ENCODE measurements around the gene ZBTB45. TPM values are rescaled to one million over a fixed set of nuclear protein-coding genes. Genes with fewer than 3 reads are reported as not detected.

ZBTB45 gene
- total RNA-seq, 1 donor from 2014 or later: 17.2 TPM

DNA sequence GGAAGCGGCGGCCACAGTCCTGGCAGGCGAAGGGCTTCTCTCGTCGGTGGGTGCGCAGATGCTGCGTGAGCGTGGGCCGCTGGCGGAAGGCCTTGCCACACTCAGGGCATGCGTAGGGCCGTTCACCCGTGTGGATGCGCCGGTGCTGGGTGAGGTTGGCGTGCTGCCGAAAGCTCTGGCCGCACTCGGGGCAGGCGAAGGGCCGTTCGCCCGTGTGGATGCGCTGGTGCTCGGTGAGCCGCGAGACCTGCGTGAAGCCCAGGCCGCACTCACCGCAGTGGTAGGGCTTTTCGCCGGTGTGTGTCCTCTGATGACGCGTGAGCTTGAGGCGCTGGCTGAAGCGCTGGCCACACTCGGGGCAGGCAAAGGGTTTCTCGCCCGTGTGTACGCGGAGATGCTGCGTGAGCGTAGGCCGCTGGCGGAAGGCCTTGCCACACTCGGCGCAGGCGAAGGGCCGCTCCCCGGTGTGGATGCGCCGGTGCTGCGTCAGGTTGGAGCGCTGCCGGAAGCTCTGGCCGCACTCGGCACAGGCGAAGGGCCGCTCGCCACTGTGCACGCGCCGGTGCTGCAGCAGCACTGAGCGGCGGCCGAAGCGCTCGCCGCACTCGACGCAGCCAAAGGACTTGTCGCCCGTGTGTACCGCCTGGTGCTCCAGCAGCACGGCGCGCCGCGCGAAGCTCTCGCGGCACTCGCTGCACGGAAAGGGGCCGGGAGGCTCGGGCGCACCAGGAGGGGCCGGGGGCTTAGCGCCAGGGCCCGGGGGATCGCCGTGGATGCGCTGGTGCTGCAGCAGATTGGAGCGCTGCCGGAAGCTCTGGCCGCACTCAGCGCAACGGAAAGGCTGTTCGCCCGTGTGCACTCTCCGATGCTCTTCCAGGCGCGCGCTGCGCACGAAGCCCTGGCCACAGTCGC, 42.8 kb upstream of the ZBTB45 start:
- Mint-ChIP-seq H3K9me3 (ENCODE audit: unreplicated experiment) (no peaks in the 10 kb centered on the region), H3K4me1 (ENCODE audit: unreplicated experiment) (peaks cover 12% of the 10 kb centered on the region), H3K27me3 (ENCODE audit: unreplicated experiment) (no peaks in the 10 kb centered on the region), H3K27ac (ENCODE audit: unreplicated experiment) (no peak overlapping the region), H3K4me3 (ENCODE audit: unreplicated experiment) (no peak overlapping the region), H3K36me3 (ENCODE audit: unreplicated experiment) (no peaks in the 10 kb centered on the region)
- TF ChIP-seq, protein P1, sequence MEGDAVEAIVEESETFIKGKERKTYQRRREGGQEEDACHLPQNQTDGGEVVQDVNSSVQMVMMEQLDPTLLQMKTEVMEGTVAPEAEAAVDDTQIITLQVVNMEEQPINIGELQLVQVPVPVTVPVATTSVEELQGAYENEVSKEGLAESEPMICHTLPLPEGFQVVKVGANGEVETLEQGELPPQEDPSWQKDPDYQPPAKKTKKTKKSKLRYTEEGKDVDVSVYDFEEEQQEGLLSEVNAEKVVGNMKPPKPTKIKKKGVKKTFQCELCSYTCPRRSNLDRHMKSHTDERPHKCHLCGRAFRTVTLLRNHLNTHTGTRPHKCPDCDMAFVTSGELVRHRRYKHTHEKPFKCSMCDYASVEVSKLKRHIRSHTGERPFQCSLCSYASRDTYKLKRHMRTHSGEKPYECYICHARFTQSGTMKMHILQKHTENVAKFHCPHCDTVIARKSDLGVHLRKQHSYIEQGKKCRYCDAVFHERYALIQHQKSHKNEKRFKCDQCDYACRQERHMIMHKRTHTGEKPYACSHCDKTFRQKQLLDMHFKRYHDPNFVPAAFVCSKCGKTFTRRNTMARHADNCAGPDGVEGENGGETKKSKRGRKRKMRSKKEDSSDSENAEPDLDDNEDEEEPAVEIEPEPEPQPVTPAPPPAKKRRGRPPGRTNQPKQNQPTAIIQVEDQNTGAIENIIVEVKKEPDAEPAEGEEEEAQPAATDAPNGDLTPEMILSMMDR (IDR thresholded peaks at IDR 0.05): no peak
- no peak for DNase-seq (ENCODE audit: extremely low spot score, unreplicated experiment)

DNA sequence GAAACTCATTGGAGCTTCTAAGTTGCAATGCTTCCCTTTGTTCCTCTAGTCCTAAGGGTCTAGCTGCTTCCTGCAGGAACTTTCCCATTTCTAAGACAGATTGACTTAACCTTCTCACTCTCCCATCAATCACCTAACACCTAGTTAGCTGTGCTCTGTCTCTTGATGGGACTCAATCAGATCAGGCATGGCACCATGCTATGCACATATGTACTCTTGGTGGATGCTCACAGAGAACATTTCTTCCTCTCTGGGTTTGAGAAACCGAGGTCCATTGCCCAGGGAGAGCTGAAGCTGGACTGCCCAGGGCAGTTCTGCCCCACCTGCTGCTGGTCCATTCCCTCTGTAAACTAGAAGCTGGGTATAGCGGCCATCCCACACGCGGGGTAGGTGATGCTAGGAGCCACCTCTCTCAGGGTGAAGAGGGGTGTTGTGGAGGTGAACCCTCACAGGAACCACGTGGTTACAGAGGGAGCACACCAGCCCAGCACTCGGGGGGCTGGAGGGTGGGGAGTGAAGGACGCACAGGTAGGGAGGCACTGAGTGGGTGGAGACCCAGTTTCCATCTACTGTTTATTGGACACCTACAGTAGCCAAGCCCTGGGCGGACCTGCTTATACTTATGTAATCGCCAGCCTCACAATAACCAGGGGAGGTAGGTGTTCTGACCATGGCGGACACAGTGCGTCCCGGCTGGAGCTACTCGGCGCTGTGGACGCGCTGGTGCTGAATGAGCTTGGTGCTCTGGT, 41.9 kb upstream of the ZBTB45 start:
- Mint-ChIP-seq H3K36me3 (ENCODE audit: unreplicated experiment) (peaks cover 2% of the 10 kb centered on the region), H3K4me1 (ENCODE audit: unreplicated experiment) (peaks cover 20% of the 10 kb centered on the region), H3K9me3 (ENCODE audit: unreplicated experiment) (no peaks in the 10 kb centered on the region), H3K4me3 (ENCODE audit: unreplicated experiment) (no peak overlapping the region), H3K27me3 (ENCODE audit: unreplicated experiment) (no peaks in the 10 kb centered on the region), H3K27ac (ENCODE audit: unreplicated experiment) (no peak overlapping the region)
- TF ChIP-seq, protein P1 (IDR thresholded peaks at IDR 0.05): no peak
- no peak for DNase-seq (ENCODE audit: extremely low spot score, unreplicated experiment)

DNA sequence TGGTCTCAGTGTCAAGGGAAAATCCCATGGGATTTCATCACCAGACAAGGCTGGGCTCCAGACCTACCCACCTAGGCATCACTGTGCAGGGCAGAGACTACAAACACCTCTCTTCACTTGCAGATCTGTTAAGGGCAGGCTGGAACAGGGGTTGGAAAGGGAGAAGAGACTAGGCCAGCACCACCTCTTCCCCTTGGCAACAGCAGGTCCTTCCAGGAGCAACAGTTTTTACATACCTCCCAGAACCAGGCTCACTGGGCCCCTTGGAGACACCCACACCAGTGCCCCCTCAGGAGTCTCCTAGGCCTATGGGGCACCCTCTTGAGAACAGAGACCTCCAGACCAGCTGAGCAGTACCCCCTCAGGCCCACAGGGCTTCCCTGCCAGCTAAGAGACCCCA, 41.3 kb upstream of the ZBTB45 start:
- H3K27me3 Mint-ChIP-seq (ENCODE audit: unreplicated experiment): no peaks in the 10 kb centered on the region
- no peaks in the 10 kb centered on the region for H3K9me3 Mint-ChIP-seq (ENCODE audit: unreplicated experiment)
- peak overlapping the region; percentile 99 for H3K27ac Mint-ChIP-seq (ENCODE audit: unreplicated experiment)
- H3K4me1 Mint-ChIP-seq (ENCODE audit: unreplicated experiment): peaks cover 26% of the 10 kb centered on the region
- TF ChIP-seq, protein P1 (IDR thresholded peaks at IDR 0.05): no peak
- peaks cover 7% of the 10 kb centered on the region for H3K36me3 Mint-ChIP-seq (ENCODE audit: unreplicated experiment)
- DNase-seq (ENCODE audit: extremely low spot score, unreplicated experiment): no peak
- H3K4me3 Mint-ChIP-seq (ENCODE audit: unreplicated experiment): no peak overlapping the region

DNA sequence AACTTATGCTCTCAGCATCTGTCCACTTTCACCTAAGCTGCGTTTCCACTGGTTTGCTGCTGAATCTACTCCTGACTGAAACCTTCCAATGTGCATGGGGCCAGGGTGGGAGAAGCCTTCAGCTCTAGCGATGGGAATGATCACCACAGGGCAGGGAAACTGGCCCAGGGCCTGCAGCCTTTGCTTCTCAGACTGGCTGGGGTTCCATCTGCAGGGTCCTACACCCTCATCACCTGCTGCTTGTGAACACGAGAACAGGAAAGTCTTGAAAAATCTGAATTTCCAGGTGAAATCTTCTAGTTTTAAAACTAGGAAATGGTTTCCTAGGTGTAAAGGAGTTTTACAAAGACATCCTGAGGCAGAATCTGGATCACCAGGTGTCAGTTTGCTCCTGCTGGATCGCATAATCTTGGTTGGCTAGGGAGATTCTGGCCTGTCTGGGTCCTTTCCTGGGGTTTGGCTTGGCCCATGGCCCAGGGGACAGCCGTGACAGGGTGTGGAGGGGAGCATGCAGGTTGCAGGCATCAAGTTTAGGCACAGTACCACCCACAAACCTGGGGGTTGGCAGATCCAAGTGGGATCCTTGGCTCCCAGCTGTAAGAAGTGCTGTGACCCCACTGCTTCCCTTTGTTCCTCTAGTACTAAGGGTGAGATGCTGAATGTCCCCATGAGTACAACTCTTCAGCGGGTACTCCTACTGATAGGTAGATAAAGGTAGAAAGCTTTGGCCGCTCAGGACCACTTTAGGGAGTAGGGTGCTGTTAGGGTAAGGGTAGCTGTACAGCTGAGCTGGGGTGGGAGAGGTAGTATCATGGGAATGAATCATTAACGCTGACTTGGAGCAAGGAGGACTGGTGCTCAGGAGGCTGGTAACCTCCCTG, 40.6 kb upstream of the ZBTB45 start:
- Mint-ChIP-seq H3K4me1 (ENCODE audit: unreplicated experiment) (peaks cover 29% of the 10 kb centered on the region), H3K36me3 (ENCODE audit: unreplicated experiment) (peaks cover 10% of the 10 kb centered on the region), H3K27ac (ENCODE audit: unreplicated experiment) (peak overlapping the region; percentile 99), H3K4me3 (ENCODE audit: unreplicated experiment) (peak overlapping the region; percentile 97), H3K27me3 (ENCODE audit: unreplicated experiment) (no peaks in the 10 kb centered on the region), H3K9me3 (ENCODE audit: unreplicated experiment) (no peaks in the 10 kb centered on the region)
- TF ChIP-seq, protein P1 (IDR thresholded peaks at IDR 0.05): no peak
- no peak for DNase-seq (ENCODE audit: extremely low spot score, unreplicated experiment)

All from osteocyte (in vitro differentiated cells).